ENCODE data around the gene EHD1.

EHD1 gene

GRCh38 chr11:64909653-64910343 lies 31.4 kb upstream of the EHD1 start:
- DNase-seq: no peak

GRCh38 chr11:64908766-64909165 lies 30.3 kb upstream of the EHD1 start:
- no peak for DNase-seq

GRCh38 chr11:64906314-64906635 lies 27.9 kb upstream of the EHD1 start:
- DNase-seq: no peak

DNA sequence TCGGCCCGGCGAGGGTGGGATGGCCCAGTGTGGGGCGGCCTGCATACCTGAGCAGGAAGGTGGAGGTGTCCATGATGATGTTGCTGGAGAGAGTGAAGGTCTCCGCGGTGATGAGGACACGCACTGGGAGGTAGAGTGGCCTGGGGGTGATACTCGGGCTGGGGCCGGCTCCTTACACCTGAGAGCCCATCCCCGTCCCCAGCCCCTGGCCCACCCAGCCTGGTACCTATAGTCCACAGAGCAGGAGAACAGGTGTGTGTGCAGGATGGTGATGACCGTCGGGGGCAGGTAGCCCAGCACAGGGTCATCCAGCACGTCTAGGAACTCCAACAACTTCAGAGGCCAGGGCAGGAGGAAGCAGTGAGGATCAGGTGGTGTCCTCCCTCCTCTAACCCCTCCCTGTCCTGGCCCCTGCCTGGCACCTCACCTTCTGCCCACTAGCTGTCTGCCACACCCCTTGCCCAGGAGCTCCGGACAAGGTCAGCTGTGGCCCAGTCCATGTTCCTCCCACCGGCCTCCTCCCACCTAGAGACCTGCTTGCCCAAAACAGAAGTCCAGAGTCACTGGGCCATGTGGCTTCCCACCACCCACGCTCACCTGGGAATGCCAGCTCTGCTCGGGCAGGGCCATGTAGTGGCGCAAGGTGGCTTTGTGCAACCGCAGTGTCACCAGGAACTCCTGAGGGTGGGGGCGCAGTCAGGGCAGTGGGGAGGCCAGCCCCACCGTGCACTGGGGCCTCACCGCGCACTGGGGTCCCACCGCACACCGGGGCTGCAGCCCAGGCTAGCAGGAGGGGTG lies 27.3 kb upstream of the EHD1 start:
- DNase-seq: no peak

- no peak for DNase-seq
Observed at GRCh38 chr11:64903291-64903833, 24.9 kb upstream of the EHD1 start.

GRCh38 chr11:64902102-64902900 lies 23.9 kb upstream of the EHD1 start:
- no peak for DNase-seq

DNA sequence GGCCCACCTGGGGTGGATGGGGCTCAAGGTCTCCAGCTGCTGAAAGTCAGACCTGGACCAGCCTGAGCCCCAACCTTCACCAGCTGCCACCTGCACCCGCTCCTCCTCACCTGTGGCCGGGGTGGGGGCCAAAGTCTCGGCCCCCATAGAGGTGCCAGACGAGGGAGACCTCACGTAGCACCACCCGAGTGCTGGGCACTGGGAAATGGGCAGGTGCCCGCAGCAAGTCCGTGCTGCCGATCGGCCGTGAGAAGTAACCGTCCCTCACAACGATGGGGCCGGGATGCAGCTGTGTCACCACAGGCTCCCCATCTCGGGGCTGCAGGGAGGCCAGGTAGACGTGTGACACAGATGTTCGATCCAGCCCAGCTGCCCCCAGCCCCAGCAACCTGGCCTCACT lies 22.4 kb upstream of the EHD1 start:
- DNase-seq: no peak

- peak; percentile 69 to 86 for DNase-seq
Observed at GRCh38 chr11:64900263-64900678, 21.9 kb upstream of the EHD1 start.

- no peak for DNase-seq
Observed at GRCh38 chr11:64898541-64898940, 20.1 kb upstream of the EHD1 start.

DNA sequence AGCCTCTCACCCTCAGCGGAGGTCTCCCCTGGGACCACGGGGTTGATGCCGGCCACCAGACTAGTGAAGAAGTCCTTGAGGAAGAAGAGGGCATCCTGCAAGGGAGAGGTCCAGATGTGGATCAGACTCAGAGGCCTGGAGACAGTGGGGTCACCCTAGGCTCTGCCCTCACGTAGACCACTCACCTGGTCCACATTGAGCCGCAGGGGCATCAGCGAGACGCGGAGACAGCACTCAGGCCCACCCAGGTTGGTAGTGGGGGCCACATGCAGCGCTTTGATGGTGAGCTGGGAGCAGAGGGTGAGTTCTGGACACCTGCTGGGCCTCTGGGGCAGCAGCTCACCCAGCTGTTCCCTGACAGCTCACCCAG lies 19.6 kb upstream of the EHD1 start:
- DNase-seq: no peak

DNA sequence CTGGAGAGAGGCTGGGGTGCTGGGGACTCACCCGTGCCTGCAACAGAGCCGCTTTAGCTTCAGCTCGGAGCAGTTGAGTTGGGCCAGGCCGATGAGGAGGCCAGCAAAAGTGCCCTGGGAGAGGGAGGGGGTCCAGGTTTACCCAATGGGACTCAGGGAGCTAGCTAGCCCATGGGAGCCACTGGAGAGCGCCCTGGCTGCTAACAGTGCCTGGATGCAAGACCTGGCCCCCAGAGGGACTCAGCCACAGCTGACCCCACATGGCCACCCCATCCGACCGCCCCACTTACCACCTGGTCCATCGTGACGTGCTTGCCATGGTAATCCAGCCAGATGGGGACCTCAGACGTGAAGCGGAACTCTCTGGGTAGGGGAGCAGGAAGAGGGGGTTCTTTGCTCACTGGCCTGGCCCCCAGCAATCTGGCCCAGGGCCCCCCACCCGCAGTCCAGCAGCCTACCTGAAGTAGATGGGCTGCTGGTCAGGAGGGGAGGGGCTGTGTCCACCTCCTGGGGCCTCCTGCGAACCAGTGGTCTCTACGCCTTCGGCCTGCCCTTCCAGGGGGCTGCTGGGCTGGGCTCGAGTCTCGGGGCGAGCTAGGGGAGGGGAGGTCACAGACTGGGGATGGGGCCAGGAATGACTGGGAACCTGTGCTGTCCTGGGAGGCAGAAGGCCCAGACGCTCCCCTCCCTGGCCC lies 19.1 kb upstream of the EHD1 start:
- no peak for DNase-seq

DNA sequence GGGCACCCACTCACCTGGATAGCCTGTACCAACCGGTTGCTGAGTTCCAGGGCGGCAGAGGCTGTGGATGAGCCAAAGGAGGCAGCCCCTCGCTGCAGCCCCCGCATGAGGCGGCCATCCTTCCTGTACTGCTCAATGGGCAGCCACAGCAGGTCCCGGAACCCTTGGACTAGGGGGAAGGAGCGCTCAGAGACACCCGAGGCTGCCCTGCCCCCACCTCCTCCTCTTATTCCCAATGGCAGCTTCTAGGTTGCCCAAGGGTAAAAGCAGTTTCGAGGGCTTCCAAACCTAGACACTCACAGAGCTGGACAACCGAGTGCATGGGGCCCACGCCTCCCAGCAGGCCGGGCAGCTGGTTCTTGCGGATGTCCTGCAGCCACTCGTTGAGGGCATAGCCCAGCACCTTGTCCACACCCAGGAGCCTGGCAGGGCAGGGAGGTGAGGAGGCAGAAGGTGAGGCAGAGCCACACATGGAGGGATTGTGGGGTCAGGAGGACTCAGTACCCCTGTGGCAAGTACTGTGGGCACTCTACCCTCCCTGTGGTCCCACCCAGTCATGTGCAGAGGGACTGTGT lies 18.1 kb upstream of the EHD1 start:
- no peak for DNase-seq

DNA sequence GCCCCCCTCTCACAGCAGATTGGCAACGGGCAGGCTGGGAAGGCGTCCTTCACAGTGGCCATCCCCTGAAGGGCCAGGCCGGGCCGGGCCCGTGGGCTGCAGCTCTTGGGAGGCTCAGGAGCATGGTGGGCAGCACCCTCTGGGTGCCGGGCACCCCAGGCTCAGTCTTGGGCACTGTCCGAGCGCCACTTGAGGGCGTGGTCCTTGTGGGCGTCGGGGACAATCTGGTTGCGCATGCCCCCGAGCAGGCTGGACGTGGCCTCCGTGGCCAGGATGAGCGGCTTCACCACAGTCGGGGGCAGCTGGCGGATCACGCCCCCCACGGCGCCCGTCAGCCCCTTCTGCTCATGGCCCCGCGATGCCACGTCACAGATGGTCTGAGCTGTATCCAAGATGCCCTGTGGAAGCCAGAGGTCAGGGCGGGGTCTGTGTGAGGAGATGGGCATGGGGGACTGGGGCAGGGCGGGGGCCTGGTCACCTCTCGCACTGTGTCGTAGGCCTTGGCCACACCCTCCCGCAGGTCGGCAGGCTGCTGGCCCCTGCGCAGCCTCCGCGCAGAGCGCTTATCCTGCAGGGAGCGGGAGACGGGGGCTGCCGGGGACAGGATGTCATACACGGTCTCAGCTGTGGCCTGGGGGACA lies 16.5 kb upstream of the EHD1 start:
- no peak for DNase-seq

- DNase-seq: peak; percentile 88 to 89
Observed at GRCh38 chr11:64894070-64894811, 15.8 kb upstream of the EHD1 start.

DNA sequence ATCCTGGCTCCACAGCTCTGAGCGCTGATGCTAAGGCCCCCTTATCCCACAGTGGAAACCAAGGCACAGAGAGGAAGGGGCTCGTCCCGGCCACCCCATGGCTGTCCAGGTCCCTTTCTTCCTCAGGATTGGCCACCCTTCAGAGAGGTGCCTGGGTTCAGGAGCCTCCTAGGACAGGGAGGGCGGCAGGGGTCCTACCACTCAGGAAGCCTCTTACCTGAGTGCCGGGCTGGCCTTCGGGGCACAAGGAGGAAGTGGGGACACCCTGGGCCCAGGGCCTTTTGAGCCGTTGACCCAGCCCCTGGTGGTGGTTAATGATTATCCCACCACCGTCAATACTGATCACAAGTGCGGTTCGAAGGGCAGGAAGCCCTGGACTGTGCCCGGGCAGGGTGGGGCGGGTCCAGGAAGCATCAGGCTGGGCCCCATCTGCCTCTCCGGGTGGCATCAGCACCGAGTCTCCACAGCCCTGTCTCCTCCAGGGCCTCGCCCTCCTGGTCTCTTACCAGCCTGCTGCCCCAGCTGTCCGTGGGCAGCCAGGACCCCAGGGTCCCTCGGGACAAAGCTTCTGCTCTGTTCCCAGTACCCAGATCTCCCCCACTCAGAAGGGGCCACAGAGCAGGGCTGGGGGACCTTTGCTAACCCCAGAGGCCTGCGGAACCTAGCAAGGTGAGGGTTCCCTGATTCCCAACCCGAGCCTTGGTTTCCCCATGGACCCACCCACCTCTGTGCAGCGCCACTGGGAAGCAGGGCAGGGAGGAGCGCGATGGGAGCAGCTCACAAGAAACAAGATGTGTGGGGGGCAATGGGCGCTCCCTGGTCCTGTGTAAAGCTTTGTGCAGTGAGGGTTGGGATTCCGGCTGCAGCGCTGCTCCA lies 15.0 kb upstream of the EHD1 start:
- no peak for DNase-seq

DNA sequence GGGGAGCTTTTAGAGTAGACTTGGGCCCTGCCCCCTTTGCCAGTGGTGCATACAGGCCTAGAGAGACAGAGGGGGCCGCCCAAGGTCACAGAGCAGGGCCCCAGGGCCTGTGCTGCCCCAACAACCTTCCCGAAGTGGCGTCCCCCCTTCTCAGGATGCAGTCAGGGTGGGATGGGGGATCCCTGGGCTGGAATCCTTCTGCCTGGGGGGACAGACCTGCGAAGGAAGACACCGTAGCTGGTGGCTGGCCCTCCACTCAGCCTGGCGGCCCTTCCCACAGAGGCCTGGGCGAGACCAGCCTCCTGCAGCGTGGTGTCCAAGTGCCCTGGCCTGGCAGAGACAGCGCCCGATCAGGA lies 14.4 kb upstream of the EHD1 start:
- no peak for DNase-seq

DNA sequence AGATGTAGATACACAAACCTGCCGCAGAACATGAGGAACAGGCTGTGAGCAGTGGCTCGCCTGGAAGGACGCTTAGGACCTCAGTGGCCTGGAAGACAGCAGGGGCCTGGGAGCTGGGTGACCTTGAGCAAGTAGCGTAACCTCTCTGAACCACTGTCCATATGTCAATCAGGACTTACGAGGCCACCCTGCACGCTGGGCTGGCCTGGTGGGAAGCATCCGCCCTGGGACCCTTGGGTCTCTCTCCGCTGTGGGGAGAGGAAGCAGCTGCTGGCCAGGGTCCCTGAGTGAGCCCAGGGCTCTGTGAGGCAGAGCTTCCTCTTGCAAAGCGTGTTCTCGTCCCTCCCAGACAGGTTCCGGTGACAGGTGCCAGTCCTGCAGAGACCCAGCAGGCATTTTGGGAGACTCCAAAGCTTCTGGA lies 14.0 kb upstream of the EHD1 start:
- no peak for DNase-seq

DNA sequence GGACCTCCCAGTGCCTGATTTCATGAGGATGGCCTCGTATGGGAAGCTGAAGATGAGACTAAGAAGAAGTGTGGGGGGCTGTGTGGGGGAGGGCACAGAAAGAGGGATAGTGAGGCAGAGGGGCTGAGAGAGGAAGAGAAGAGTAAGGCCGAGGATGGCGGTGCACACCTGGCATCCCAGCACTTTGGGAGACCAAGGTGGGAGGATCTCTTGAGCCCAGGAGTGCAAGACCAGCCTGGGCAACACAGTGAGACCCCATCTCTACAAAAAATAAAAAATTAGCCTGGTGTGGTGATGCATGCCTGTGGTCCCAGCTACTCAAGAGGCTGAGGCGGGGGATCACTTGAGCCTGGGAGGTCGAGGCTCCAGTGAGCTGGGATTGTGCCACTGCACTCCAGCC lies 13.5 kb upstream of the EHD1 start:
- DNase-seq: no peak

DNA sequence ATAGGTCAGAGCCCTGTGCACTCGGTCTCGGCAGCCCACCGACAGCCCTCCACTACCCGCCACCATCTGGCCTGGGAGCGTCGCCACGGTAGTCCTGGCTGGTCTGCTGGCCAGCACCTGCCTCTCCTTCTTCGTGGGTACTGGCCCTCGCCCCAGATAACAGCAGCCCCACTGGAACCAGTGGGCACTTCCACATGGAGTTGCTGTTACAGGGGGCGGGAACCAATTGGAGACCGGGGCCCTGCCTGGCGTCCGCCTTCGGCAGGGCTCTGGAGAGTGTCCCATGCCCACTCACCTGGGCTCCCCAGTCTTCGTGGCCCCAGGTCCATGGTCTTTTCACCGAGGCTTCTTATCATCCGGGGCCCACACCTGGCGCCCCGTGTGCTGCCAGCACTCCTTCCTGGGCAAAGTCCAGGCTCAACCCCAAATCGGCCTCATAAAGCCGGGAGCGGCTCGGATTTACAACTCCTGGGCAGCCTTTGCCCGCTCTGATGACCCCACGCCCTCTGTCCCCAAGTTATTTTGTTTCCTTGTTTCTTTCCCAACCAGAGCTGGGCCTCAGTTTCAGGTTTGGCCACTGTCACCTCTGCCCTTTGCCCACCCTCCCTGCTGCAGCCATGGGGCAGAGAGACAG lies 12.9 kb upstream of the EHD1 start:
- no peak for DNase-seq

DNA sequence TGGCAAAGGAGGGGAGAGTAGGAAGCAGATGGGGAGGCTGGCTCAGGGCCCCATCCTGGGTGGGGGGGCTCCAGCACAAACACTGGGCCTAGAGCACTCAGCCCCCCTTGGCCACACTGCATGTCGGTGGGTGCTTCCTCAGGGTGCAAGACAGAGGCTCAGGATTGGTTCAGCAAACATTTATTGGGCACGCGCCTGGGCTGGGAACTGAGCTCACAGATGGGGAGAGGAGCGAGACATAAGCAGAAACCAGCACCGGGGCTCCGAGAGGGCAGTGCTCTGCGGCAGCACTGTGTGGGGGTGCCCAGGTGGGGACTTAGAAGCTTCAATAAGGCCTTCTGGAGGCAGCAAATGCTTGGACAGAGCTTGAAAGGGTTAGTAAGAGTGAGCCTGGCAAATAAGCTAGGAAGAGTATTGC lies 12.1 kb upstream of the EHD1 start:
- no peak for DNase-seq
